GM18526 (cell line): ENCODE measurements around the gene BNIP2.

Experiments used
- POLR2A ChIP-seq: IDR thresholded peaks from 3 replicates; pipeline ENCODE4 v1.6.1; 2011; ENCODE audit not compliant: insufficient read length; ENCODE audit errors: extremely low read depth

BNIP2 gene, protein sequence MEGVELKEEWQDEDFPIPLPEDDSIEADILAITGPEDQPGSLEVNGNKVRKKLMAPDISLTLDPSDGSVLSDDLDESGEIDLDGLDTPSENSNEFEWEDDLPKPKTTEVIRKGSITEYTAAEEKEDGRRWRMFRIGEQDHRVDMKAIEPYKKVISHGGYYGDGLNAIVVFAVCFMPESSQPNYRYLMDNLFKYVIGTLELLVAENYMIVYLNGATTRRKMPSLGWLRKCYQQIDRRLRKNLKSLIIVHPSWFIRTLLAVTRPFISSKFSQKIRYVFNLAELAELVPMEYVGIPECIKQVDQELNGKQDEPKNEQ

DNA sequence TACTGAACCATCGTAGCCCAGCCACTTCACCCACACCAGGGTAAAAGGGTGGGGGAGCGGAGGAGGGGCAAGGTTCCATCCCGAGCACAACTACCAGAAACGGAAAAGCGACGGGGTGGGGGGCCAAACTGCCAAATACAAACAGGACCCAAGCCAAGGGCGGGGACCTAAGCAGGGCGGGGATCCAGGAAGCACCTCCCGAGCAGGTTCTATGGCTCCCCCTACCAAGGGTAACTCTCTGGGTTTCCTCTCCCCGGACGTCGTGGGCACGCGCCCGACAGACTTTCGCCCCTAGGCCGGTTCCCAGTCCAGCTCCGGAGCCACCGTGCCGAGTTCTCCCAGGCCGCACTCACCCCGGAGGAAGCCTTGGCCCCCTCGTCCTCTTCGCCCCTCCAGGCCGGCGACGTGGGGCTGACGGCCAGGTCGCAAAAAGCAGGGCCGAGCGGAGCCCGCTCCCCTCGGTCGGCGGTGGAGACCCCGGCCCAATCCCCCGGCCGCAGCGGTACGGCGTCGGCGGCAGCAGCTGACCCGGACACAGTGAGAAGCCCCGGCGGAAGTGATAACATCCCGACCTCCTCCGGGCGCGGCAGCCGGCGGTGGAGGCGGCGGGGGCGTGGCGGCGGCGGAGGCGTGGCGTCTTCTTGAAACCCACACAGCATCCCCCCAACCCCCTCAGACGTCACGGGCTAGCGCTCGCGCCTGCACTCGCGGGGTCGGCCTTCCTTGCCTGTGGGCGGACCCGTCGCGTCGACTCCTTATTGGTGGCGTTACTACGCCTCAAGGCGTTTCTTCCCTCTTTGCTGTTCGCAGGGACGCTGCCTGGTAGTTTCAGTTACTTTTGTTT lies at the start of gene BNIP2:
Gene BNIP2 (minus strand): TSS at position 539 of the 844 bp plus-strand sequence. CDS start 6,863 bp downstream, outside the sequence.
- TF ChIP-seq POLR2A, result peak; percentile 76

GRCh38 chr15:59738676-59739075 lies 49.6 kb upstream of the BNIP2 start:
- no peak for TF ChIP-seq POLR2A

DNA sequence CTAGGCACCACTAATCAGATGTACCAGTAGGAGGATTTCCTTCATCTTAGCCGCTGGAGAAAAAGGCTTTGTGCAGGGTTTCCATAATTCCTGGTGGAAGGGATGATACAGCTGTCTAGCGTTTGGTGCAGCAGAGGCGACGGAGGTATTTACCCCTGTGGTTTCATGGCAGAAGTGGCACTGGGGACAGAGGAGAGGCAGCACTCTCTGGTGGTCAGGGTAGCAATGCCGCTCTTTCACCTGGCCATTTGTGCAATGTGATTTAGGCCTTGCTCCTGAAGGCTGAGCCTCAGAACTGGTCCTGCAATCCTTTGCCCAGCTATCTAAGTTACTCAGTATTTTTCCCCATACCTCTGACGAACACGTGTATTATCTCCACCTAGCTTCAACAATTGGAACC lies 47.1 kb upstream of the BNIP2 start:
- TF ChIP-seq POLR2A, result no peak

DNA sequence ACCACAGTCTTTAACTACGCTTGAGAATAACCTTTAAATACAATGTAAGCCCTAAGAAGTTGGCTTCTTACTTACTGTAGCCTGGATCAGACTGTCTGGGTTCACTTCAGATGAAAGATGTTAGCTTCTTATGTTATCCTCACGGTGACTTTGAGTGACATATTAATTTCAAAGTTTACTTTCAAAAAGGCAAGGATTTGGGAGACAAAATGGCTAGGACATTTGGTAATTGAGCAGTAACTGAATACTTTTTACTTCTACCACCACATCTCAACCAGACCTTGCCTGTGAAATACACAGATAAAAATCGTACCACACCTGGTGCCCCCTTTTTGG lies 36.0 kb upstream of the BNIP2 start:
- TF ChIP-seq POLR2A, result no peak

- TF ChIP-seq POLR2A, result no peak
These were observed 34.7 kb upstream of the BNIP2 start for GRCh38 chr15:59723687-59724346.

DNA sequence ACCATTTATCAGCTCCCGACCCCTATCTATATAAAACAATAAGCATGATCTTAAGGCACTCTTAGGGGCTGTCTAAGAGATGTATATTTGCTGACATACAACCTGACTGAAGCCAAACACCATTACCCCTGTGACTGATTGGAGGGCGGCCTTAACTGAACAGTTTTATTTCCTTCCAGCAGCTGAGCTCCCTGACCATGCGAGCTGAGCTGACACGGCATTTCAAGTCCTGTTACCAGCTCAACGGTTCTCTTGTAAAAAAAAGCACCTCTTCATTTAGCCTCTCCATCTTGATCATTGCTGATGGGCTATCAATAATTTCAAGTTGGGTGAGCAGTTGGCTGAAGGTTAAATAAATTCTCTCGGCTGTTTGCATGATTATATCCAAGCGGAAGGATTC lies 33.4 kb upstream of the BNIP2 start:
- TF ChIP-seq POLR2A, result no peak

DNA sequence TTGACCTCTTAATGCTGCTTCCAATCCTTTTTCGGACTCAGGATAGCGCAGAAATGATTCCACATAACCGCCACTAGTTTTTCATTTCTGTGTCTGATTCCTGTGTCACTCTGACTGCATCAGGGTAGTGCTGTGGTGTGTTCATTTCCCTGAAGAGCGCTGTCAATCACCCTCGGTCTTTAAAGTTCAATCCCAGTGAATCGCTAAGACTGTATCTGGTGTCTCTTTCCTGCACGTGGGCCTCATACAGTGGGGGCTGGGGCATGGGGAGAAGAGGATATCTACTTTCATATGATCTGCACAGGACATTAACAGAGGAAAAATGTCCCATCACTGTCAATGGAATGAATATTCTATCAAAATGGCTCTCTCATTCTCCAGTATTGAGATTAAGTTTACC lies 32.9 kb upstream of the BNIP2 start:
- no peak for TF ChIP-seq POLR2A

DNA sequence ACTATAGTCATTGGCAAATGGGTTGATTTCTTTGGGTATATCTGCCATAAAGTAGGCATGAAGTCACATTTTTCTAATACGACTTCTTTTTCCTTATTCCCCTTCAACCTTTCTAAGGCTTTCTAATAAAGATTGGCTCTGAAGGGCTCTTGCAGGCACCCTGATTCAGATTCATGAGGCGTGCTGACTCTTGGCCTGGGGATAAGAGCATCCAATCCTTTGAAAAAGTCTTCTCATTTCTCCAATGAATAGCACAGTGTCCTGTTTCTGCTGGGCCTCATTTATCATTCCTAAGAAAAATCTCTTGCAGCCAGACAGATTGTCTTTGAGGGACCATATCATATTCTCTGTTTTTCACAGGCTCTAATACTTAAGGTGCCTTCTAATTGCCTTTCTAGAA lies 32.3 kb upstream of the BNIP2 start:
- no peak for TF ChIP-seq POLR2A

DNA sequence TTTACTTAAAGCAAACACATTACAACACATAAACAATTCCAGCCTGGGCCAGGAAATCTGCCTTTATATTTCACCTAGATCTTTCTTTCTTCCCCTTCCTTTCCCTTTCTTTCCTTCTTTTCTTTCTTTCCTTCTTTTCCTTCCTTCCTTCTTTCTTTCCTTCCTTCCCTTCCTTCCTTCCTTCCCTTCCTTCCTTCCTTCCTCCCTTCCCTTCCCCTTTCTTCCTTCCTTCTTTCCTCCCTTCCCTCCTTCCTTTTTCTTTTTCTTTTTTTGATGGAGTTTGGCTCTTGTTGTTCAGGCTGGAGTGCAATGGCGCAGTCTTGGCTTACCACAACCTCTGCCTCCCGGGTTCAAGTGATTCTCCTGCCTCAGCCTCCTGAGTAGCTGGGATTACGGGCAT lies 24.1 kb upstream of the BNIP2 start:
- no peak for TF ChIP-seq POLR2A

GRCh38 chr15:59711451-59712243 lies 22.5 kb upstream of the BNIP2 start:
- no peak for TF ChIP-seq POLR2A

- TF ChIP-seq POLR2A, result no peak
These were observed 18.5 kb upstream of the BNIP2 start for GRCh38 chr15:59707619-59708018.

- TF ChIP-seq POLR2A, result no peak
These were observed 15.1 kb upstream of the BNIP2 start for GRCh38 chr15:59703979-59704796.

- TF ChIP-seq POLR2A, result no peak
These were observed 13.2 kb upstream of the BNIP2 start for GRCh38 chr15:59702351-59702750.

- no peak for TF ChIP-seq POLR2A
These were observed 12.8 kb upstream of the BNIP2 start for GRCh38 chr15:59701880-59702279.

DNA sequence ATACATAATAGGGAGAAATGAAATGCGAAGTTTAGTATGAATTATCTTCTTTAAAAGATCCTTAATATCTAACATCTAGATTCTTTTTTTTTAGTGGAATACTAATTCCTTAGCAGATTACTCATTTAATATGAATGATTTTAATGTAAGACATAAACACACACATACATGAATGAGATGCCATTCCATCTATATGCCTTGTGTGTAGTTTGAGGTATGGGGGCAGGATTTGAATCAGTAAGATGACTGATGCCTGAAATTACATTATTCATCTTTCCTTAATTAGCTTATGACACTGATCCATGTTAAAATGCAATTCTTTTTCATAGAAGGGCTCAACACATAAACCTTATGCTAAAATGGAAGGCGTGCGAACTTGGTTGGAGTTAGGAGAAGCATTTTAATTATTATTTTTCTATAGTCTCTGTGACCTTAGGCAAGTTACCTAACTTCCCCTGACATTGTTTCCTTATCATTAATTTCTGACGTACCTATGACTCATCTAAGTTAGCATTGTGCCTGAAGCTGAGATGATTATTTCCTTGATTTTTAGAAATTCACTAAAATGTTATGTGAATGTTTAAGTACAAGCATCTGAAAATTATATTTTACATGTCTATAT lies 10.8 kb upstream of the BNIP2 start:
- no peak for TF ChIP-seq POLR2A
